GM19467 (cell line): Measurements from ENCODE around the gene LRP5.

ENCODE experiments used
- ATAC-seq: cut with Tn5 transposase; IDR thresholded peaks from one replicate; pipeline ENCODE4 v1.9.1; 2021; ENCODE audit warnings: mild to moderate bottlenecking, moderate library complexity; ENCODE audit not compliant: unreplicated experiment

The LRP5 gene

DNA sequence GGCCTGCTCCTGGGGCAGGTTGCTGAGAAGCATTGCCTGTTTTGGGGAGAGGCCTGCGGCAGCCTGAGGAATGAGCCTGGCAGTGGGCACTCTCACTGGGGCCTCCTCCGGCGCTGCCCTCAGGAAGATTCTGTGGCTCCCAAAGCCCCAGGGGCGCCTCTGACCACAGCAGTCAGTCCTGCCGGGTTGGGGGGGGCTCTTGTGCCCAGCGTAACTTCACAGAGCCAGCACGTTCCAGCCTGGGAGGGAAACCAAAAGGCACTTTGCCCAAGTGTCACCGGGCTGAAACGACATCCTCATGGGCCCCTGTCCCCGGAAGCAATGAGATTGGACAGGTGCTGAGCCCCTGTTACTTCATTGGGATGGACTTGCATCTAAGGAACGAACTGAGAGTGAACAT, 4.3 kb upstream of the LRP5 start:
- no peak for ATAC-seq

DNA sequence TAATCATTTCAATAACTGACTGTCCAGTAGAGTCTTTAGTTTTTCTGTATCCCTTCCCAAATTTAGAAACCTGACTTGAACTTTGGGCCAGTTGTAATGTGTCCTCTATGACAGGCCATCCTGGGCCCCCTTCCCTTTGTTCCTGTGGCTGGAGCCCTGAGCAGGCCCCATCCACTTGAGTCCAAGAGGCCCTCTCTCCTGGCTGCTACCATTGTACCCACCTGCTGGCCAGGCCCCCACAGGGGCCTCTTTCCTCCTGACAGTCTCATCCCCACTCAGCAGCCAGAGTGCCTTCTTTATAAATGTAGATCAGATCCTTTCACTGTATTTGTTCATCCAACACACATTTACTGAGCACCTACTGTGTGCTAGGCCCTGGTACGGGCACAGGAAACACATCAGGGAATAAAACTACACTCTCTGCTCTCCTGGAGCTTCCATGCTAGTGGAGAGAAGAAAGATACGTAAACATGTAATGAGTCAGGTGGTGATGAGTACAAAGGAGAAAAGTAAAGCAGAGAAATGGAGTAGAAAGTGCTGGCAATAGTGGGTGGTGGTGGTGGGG, 2.7 kb upstream of the LRP5 start:
- ATAC-seq = no peak

DNA sequence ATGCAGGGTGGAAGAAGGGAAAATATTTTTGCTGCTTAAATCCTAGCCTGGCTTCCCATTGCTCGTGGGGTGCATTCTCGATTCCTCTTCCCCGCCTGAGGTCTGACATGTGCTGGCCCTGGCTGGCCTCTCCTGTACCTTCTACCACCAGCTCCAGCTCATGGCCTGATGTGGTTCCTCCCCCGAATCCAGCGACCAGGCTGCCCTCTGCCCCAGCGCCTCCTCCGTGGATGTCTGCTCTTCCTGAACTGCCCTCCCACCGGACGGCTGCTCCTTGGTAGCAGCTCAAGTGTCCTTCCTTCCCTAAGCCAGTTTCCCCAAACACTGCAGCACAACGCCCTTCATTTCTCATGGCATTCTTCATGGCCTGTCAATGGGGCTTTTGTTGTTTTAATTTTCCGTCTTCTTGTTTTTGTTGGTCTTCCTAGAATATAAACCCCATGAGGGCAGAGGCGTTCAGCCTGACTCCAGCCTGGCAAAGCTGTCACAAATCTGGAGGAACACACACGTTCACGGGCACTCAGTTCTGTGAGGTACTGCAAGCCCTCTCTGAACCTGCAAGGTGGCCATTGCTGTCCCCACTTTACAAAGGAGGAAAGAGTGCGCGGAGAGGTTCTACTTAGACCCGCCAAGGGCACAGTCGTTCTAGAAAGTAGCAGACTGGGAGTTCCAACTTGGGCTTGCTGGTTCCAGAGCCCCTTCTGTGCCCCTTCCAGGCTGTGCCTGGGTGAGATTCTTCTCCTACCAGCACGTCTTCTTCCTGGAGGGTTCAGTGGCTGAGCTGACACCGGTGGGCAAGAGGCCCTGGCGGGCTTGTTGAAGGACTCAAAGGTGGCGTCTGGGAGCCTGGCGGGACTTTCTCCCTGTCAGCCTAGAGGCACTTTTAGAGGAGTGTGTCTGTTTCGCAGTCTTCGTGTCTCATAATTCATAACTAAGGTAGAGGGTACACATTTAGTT, 953 bp upstream of the LRP5 start:
- no peak for ATAC-seq

DNA sequence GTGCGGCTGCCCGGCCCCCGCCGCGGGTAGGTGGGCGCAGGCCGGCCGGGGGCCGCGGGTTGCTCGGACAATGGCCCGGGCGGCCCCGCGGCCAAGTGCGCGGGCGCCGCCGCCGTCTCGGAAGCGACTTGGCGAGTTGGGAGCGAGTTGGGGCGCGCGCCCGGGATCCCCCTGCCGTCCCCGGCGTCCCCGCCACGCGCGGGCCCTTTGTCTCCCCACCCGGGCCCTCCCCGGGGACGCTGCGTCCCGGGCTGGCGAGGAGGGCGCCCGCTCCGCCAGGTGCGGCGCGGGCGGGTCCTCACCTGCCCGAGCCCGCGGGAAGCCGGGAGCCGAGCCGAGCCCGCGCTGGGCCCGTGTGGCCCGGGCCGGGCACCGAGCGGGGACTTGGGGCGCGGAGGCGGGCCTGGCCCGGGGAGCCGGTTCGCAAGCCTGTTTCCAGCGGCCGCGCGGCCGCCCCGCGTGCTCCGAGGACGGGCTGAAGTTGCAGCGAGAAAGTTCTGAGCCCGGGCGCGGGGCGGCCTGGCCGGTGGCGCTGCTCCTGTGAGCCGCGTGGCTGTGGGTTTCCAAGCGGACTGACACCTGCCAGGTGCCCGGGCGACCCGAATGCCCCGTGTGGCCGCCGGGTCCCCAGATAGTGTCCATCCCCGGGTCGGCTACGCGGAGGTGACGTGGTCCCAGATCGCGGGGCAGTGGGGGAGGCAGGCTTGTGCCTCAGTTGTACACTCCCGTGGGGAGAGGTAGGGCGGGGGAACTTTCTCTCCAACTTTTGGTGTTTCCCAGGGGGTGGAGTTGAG, 586 bp downstream of the LRP5 start:
- ATAC-seq = no peak

DNA sequence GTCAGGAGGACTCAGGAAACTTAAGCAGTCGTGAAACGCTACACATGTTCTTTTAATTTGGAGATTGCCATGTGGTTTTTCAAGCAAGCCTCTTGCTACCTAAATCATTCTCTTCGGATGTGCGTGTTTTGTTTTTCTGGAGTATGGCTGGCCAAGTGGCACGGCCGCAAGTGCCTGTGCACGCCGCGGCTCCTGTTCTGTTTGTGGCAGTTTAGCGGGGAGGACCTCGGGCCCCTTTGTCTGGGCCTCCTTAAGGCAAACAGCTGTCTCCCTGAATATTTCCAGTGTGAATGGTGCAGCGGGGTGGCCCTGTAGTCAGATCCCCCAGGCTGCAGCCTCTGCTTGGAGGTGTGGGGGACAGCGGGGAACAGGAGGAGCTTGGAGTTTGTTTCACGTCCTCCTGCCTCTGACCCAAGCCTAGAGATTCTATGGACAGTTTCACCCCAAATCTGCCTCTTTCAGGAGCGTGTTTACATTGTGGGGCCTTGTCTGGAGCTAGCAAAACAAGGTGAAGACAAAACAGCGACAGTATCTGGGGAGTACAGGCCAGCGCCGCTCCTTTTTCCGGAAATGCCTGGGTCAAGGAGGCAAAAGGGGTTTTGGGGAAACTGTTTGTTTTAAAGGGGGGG, 1.3 kb downstream of the LRP5 start:
- ATAC-seq = no peak

DNA sequence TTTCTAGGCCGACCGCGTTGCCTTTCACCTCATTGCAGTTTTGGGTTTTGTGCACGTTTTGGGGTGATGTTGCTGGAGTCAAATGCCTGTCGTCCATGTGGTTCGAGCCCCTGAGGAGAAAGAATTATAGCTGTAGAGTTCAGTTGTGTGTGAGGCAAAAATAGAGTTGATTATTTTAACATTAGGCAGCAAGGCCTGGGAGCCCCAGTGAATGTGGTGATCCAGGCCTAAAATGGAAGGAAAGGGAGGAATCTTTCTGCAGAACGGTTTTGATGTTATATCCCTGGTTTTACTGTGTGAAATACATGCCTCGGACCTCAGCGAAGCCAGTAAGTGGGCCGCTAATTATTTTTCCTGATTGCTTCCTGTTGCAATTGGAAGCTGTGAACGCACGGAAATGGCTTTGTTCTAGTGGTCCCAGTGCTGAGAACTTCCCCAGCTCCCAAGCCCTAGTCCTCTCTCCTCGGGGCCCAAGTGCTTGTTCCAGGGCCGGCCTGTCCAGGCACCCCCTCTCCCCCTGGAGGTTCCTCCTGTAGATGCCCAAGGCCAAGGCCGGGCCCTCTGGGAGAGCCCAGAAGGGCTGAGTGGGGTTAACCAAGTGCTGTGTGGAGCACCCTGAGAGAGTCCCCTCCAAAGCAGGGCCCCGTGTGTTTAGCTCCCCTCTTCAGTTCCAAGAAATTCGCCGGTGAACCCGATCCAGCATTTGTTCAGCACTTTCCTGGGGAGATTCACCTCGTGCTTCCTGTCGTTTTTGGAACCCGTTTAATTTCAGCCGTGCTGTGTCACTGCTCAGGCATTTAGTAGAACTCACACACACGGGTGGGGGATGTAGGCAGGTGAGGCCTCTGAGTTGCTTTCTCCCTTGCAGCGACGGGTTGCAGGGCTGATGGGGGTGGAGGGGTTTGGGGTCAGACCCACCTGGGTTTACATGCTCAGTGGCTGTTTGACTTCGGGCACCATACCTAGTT, 2.1 kb downstream of the LRP5 start:
- ATAC-seq = no peak

DNA sequence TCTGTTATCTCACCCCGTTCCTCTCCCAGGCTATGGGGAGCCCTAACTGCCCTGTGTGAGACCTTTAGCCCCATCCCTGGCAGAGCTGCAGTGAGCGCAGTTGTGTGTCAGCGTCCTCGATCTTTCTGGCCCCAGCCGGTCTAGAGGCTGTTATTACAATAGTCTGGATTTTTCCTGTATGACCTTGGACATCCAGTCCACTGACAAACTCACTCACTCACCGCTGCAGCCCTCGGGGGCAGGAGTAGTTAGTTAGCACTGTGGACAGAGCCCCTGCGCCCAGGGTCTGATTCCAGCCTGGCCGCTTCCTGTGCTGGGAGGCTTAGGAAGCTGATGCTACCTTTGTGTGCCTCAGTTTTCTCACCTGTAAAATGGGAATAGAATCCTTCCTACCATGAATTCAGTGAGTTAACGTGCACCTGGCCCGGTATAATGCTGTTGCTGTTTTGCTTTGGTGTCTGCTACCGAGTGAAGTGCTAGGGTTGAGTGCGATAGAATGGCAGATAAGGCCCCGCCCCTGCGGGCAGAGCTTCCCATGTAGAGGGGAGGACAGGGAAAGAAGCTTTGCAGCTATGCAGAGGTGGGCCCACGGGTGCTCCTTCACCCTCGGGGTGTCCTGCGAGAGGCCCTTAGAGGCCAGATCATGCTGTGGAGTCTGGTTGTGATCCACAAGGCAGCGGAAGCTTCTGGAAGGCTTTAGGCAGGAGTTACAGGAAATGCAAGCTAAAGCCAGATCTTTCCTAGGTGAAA, 3.0 kb downstream of the LRP5 start:
- no peak for ATAC-seq

DNA sequence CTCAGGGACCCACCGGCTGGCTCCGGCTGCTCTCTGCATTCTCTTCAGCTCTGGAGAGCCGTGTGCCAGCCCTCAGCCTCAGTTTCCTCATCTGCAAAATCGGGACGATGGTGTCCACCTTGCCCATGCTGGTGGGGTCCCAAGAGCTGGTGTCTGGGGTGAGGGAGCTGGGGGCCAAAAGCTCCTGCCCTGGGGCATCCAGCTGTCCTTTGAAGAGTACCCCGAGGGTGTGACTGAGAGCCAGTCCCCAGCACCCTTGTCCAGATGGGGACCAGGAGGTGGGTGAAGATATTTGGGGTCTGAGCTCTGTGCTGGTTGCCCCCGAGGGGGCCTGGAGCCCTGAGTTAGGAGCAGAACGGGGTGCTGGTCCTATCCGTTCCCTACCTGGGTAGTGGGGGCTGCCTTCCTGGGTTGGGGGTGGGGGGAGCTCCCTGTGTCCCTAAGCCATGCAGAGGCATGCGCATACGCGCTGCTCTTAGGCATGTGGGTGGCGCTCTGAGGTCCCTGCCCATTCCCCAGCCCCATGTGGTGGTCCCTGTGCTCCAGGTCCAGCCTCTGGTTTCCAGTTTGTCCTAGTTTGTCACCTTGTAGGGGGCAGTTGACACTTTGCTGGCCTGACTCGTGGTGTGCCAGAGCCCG, 4.9 kb downstream of the LRP5 start:
- no peak for ATAC-seq

DNA sequence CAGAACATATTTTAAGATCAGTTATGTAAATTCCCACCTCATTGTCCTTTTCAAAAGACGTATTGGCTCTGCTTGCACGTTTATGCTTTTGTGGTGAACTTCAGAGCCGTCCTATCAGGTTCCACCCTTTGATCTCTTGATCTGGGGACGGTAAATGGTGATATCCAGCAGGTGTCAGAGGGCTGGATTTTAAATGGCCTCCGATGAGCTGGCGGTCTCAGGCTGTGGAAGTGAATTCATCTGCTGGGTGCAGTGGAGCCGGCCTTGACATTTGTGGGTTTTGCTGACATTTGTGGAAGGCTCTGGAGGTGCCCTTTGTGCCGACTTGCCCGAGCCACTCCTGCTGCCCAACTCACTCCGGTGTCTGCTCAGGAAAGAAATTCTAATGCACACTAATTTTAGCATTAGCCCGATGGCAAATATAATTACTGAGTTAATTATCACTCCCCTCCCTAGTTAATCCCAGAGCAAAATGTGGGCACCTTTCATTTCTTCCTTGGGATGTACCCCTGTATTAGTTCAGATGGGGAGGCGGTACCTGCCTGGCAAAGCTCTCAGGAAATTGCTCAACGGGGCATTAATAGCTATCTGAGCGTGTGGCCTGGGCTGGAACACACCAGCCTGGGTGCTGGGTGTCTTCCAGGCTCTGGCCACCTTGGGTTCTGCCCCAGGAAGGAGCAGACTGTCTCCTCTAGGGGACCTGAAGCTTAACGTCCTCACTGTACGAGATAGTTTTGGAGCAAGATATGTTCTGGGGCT, 9.1 kb downstream of the LRP5 start:
- ATAC-seq = no peak

DNA sequence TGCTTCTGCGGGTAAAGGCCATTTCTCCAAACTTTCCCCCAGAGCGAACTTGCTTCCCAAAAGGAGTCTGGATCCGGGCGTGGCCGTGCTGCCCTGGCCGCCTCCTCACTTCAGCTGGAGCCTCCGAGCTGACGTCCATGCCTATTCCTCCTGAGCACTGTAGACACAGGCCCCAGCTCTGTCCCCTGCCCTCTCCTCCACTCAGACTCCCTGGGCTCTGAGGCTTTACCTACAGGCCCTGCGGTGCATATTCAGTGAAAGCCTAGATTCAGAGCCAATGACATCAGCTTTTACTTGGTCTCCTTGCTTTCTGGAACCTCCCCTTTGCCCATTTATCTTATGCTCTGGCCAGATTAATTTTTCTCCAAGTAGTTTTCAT, 9.7 kb downstream of the LRP5 start:
- ATAC-seq = no peak

DNA sequence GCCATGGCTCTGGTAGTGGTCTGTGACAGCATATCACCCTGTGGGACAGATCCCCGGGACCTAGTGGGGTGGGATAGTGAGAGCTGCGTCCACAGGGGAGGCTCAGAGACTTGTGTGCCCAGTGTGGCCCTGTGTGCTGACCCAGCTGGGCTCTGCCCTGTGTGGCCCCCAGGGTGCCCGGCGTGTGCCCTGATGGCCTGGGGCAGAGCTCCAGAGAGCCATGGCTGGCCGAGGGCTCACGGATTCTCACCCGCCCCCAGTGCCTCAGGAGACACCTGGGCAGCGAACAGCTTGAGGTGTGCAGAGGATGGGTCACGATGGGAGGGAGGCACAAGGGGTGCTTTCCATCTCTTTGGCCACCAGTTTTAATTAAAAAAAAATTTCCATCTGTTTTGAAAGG, 11.8 kb downstream of the LRP5 start:
- ATAC-seq = no peak

DNA sequence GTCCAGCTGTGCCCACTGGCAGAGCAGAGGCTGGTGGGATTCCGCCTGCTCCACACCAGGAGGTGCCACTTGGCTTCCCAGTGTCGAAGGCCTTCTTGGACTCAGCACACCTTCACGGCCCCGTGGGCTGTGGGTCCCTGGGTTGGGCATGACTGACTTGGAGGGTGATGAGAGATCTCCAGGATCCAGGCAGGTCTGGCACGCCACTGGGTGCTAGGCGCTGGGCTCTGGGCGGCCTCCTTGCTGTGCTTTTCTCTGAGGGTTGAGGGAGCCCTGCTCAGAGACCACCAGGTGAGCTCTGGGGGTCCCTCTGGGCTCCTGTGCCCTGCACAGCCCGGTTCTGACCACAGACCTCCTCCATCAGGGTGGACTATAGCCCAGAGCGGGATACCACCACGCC, 12.3 kb downstream of the LRP5 start:
- no peak for ATAC-seq

DNA sequence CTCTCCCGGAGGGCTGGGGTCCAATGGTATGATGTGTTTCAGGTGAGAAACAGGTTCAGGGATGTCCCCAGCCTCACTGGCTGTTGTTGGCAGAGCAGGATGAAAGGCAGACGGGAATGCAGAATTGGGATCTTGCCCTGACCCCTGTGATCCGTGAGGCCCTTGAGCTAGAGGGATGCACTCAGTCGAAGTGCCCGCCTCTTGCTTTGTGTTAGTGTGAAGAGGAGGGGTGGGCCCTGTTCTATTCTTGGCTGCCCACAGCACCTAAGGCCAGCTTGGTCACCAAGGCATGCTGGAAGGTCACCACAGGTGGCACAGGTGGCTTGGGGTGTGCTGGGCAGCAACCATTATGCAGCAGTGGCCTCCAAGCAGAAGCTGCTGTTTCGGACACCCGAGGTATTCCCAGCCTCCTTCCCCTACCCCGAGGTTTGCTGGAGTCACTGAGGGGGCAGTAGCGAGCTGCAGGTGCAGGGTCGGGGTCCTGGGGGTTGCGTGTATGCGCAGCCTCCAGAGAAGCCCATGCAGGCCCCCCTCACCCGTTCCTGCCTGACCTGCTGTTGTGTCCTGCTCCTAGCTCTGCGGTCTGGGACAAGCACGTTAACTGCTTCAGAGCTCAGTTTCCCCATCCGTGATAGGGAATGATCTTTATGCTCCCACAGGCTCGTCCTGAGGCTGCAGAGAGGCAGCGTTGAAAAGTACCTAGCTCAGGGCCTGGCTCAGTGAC, 13.0 kb downstream of the LRP5 start:
- ATAC-seq = no peak

DNA sequence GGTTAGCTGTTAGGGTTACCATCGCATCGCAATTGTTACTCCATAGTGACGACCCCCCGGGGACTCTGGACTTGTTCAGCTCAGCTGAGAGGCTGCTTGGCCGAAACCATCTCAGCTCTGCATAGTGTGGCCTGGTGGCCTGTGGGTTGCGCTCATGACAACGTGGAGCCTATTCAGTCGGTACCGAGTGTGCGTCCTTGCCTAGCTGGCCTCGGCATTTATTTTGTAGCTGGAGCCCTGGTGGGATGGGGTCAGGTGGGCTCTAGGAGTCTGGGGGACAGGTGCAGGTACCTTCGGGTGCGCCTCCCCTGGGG, 13.5 kb downstream of the LRP5 start:
- ATAC-seq = no peak

DNA sequence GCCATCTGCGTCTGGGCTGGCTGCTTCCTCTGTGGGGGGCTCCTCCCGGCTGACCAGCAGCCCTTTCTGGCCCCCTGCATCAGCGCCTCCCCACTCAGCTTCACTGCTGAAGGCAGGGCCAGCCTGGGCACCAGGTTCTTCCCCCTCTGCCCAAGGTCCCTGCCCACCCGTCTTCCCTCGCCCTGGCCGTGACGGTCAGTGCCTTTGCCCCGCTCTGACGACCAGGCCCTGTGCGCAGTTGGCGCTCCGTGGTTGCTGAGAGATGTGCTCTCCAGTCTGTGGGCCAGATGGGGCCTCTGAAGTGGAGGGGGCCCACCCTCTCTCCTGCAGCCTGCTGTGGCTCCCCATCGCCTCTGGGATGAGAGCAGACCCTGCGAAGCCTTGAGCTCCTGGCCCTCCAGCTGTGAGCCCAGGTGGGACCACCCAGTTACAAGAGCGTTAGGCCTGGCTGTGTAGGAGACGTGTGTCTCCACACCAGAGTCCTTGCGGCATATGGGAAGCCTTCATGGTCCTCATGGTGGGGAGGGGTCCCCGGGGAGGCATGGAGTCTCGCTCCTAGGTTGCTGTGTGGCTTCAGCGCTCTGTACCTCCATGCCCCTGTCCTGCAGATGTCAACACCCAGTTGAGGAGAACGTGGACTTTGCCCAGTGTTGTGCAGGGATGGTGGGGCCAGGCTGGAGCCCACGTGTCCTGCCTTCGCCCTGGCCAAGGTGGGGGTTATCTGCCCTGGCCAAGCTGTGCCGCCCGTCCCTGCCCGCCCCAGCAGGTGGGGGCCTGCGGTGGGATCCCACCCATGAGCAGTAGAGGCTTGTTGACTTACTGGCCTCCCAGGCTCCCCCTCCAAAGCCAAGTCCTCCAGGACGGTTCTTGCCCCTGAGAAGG, 14.2 kb downstream of the LRP5 start:
- no peak for ATAC-seq

DNA sequence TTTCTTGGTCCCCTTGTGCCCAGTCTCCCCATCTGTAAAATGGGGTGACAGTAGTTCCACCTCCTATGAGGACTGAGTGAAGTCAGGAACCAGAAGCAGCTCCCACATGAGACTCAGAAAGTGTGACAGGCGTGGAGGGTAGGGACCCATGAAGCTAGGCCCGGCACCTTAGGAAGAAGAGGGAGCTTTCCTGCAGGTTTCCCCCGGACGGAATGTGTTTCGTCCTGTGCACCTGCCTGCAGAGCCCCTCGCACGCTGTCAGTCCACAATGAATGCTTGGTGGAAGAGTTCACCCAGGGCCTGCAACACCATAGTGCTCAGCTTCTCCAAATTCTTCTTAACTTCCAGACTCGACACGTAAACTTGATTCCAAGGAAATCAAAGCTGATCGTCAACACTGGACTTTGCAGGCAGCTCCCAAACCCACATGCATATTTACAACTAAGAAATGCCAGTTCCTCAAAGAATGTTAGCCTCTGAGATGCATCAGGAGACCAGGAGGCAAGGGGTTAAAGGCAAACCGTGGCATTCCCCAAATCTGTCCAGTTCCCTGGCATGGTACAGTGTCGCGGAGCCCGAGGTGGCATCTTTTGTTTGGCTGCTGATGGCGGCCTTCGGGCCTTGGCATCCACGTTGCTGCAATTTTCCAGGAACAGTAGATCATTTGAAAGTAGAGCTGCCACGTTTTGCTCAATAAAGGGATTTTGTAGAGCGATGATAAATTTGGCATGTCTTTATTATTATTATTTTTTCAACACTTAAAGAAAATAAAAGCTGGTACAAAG, 15.4 kb downstream of the LRP5 start:
- ATAC-seq = no peak
